Retinal pigment epithelial cell (primary cell): ENCODE data around the gene SLC12A4.

Experiments used
- DNase-seq: peaks from one replicate; pipeline ENCODE4 v3.0.0-alpha.2; 2010; ENCODE audit warnings: low read depth
- H3K4me3 ChIP-seq: 2 replicates; pipeline ENCODE4 v1.5.1; 2011; ENCODE audit warnings: mild to moderate bottlenecking, low read length, control low read depth, moderate library complexity
- TF ChIP-seq, protein P1 (sequence below): conservative IDR thresholded peaks from 2 replicates; pipeline ENCODE4 v1.5.1; 2011; ENCODE audit warnings: low read depth, low read length, control low read depth, inconsistent platforms

Gene SLC12A4

GRCh38 chr16:67993207-67994039, 25.0 kb upstream of the SLC12A4 start:
- H3K4me3 ChIP-seq, result no peak overlapping the region

GRCh38 chr16:67992661-67993206, 24.3 kb upstream of the SLC12A4 start:
- H3K4me3 ChIP-seq, result no peak overlapping the region
- no peak for DNase-seq
- TF ChIP-seq, protein P1, sequence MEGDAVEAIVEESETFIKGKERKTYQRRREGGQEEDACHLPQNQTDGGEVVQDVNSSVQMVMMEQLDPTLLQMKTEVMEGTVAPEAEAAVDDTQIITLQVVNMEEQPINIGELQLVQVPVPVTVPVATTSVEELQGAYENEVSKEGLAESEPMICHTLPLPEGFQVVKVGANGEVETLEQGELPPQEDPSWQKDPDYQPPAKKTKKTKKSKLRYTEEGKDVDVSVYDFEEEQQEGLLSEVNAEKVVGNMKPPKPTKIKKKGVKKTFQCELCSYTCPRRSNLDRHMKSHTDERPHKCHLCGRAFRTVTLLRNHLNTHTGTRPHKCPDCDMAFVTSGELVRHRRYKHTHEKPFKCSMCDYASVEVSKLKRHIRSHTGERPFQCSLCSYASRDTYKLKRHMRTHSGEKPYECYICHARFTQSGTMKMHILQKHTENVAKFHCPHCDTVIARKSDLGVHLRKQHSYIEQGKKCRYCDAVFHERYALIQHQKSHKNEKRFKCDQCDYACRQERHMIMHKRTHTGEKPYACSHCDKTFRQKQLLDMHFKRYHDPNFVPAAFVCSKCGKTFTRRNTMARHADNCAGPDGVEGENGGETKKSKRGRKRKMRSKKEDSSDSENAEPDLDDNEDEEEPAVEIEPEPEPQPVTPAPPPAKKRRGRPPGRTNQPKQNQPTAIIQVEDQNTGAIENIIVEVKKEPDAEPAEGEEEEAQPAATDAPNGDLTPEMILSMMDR, result no peak

More at GRCh38 chr16:67993207-67994039, 25.0 kb upstream of the SLC12A4 start:
- TF ChIP-seq, protein P1, result peak; percentile 84
- DNase-seq, result no peak

DNA sequence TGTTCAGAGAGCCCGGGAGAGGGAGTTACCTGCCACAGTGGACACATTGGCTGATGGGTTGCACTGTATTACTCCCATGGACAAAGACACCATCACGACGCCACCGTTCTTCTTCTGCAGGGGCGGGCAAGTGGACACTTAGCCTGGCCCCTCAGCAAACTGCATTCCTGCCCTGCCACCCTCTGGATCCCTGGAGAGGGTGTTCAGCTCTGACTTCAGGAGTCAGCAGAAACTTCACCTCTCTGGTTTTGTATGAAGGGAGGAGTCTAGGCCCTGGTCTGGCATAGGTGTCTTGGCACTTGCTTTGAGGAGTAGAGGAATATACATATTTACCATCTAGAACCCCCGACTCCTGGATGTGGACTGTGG, 21.6 kb upstream of the SLC12A4 start:
- TF ChIP-seq, protein P1, result no peak
- H3K4me3 ChIP-seq, result no peak overlapping the region
- no peak for DNase-seq

- no peak for DNase-seq
- TF ChIP-seq, protein P1, result no peak
- H3K4me3 ChIP-seq, result no peak overlapping the region
Measured at GRCh38 chr16:67989322-67990017, 21.0 kb upstream of the SLC12A4 start.

GRCh38 chr16:67988675-67989074, 20.2 kb upstream of the SLC12A4 start:
- H3K4me3 ChIP-seq, result no peak overlapping the region
- no peak for DNase-seq
- TF ChIP-seq, protein P1, result no peak

- no peak for DNase-seq
- TF ChIP-seq, protein P1, result no peak
- no peak overlapping the region for H3K4me3 ChIP-seq
Measured at GRCh38 chr16:67987460-67988160, 19.2 kb upstream of the SLC12A4 start.
